ENCODE data around the gene ADORA1.

- peak; percentile 8 for TF ChIP-seq CTCF (IDR thresholded peaks at IDR 0.05; ENCODE audit: borderline replicate concordance, extremely low read depth, low read length, poor library complexity, severe bottlenecking)
- no peak for TF ChIP-seq EZH2 (IDR thresholded peaks at IDR 0.05; ENCODE audit: borderline replicate concordance, low read depth, low read length, severe bottlenecking)
These were observed 44.0 kb upstream of the ADORA1 start for GRCh38 chr1:203083463-203083921.
